PFSK-1 (cell line): ENCODE measurements around the gene SEC24C. TPM values are rescaled to one million over a fixed set of nuclear protein-coding genes. Genes with fewer than 3 reads are reported as not detected.
"Not testable (repeated sequence)": the region's sequence is repeated elsewhere in the genome, so short reads cannot be mapped to it uniquely, and the experiment has no call there.

ENCODE experiments used
- FOXP2 ChIP-seq: optimal IDR thresholded peaks from 2 replicates; pipeline ENCODE3; 2011; ENCODE audit warnings: borderline replicate concordance, control low read depth, inconsistent platforms; ENCODE audit not compliant: insufficient read depth; ENCODE audit errors: extremely low read length, extremely low read depth
- POLR2AphosphoS5 ChIP-seq: IDR thresholded peaks from 2 replicates; pipeline ENCODE4 v1.6.1; 2012; ENCODE audit warnings: low read depth, mild to moderate bottlenecking, control low read depth, low read length, moderate library complexity
- SIN3A ChIP-seq: IDR thresholded peaks from 2 replicates; pipeline ENCODE4 v1.6.1; 2012; ENCODE audit warnings: mild to moderate bottlenecking, low read length, moderate library complexity, borderline replicate concordance; ENCODE audit not compliant: insufficient read depth
- TAF1 ChIP-seq: IDR thresholded peaks from 2 replicates; pipeline ENCODE4 v1.6.1; 2012; ENCODE audit warnings: low read length, control low read depth, borderline replicate concordance; ENCODE audit not compliant: insufficient read depth
- polyA plus RNA-seq: library from polyadenylated mRNA; unstranded; fragments of >200 nt; gene quantifications from one replicate; pipeline ENCODE4 v1.2.1, GENCODE V29; 2012; ENCODE audit warnings: low read depth, missing spikeins; ENCODE audit not compliant: insufficient read length
- TF ChIP-seq, protein P1 (sequence below), 2 experiments: IDR thresholded peaks; 2 replicates each; pipeline versions ENCODE4 v1.6.1 to v1.8.0; 2011 to 2012; ENCODE audit warnings: low read depth in 2 of 2, low read length in 2 of 2, control low read depth in 1 of 2, inconsistent platforms in 1 of 2, mild to moderate bottlenecking in 1 of 2, moderate library complexity in 1 of 2; ENCODE audit not compliant: insufficient read depth in 1 of 2

The SEC24C gene, protein sequence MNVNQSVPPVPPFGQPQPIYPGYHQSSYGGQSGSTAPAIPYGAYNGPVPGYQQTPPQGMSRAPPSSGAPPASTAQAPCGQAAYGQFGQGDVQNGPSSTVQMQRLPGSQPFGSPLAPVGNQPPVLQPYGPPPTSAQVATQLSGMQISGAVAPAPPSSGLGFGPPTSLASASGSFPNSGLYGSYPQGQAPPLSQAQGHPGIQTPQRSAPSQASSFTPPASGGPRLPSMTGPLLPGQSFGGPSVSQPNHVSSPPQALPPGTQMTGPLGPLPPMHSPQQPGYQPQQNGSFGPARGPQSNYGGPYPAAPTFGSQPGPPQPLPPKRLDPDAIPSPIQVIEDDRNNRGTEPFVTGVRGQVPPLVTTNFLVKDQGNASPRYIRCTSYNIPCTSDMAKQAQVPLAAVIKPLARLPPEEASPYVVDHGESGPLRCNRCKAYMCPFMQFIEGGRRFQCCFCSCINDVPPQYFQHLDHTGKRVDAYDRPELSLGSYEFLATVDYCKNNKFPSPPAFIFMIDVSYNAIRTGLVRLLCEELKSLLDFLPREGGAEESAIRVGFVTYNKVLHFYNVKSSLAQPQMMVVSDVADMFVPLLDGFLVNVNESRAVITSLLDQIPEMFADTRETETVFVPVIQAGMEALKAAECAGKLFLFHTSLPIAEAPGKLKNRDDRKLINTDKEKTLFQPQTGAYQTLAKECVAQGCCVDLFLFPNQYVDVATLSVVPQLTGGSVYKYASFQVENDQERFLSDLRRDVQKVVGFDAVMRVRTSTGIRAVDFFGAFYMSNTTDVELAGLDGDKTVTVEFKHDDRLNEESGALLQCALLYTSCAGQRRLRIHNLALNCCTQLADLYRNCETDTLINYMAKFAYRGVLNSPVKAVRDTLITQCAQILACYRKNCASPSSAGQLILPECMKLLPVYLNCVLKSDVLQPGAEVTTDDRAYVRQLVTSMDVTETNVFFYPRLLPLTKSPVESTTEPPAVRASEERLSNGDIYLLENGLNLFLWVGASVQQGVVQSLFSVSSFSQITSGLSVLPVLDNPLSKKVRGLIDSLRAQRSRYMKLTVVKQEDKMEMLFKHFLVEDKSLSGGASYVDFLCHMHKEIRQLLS
- polyA plus RNA-seq = 38.7 TPM

DNA sequence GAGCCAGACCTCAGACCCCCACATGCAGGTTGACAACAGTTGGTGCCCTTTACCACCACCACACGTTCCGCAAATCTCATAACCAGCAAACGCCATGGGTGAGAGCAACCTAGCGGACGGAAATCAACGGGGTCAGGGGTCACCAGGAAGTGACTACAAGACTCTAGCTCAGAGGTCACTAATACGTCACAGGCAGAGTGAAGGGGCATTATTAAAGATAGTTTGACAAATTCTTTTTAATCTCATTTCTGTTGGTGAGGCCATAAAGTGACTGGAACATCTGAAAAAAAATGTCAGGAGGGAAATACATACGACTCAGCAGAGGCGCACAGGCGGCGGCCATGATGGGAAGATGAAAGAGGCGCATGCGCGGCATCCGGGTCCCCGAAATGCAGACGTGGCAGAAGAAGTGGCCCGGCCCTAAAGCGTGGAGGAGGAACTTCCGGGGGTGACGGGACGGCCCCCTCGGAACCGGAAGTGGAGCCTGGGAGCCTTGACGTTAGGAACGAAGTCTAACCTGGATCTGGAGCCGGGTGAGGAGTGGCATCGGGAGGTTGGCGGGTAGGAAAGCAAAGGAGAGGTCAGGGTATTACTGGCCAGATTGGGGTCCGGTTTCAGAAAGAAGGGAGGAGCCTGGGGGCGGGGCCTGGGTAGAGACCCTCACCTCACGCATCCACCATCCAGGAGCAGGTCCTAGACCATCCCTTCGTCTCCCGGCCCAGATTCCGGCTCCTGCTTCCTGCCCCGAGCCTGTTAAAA, at the start of gene SEC24C:
SEC24C (plus strand) TSS at position 468 of the 759 bp plus-strand sequence. CDS start 2,461 bp downstream, outside the sequence.
- TF ChIP-seq TAF1 (peak; percentile 92; the same call in 1 of the 2 replicates), SIN3A (peak; percentile 63; the same call in 1 of the 2 replicates), FOXP2 (no peak), POLR2AphosphoS5 (peak; percentile 74)
- TF ChIP-seq, protein P1, sequence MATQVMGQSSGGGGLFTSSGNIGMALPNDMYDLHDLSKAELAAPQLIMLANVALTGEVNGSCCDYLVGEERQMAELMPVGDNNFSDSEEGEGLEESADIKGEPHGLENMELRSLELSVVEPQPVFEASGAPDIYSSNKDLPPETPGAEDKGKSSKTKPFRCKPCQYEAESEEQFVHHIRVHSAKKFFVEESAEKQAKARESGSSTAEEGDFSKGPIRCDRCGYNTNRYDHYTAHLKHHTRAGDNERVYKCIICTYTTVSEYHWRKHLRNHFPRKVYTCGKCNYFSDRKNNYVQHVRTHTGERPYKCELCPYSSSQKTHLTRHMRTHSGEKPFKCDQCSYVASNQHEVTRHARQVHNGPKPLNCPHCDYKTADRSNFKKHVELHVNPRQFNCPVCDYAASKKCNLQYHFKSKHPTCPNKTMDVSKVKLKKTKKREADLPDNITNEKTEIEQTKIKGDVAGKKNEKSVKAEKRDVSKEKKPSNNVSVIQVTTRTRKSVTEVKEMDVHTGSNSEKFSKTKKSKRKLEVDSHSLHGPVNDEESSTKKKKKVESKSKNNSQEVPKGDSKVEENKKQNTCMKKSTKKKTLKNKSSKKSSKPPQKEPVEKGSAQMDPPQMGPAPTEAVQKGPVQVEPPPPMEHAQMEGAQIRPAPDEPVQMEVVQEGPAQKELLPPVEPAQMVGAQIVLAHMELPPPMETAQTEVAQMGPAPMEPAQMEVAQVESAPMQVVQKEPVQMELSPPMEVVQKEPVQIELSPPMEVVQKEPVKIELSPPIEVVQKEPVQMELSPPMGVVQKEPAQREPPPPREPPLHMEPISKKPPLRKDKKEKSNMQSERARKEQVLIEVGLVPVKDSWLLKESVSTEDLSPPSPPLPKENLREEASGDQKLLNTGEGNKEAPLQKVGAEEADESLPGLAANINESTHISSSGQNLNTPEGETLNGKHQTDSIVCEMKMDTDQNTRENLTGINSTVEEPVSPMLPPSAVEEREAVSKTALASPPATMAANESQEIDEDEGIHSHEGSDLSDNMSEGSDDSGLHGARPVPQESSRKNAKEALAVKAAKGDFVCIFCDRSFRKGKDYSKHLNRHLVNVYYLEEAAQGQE (IDR thresholded peaks at IDR 0.05; ENCODE audit: insufficient read depth in 1 of 2, low read depth in 2 of 2, low read length in 2 of 2) = peak in 1 of 2 experiments; percentile 53; a peak in 1 of 4 replicates

DNA sequence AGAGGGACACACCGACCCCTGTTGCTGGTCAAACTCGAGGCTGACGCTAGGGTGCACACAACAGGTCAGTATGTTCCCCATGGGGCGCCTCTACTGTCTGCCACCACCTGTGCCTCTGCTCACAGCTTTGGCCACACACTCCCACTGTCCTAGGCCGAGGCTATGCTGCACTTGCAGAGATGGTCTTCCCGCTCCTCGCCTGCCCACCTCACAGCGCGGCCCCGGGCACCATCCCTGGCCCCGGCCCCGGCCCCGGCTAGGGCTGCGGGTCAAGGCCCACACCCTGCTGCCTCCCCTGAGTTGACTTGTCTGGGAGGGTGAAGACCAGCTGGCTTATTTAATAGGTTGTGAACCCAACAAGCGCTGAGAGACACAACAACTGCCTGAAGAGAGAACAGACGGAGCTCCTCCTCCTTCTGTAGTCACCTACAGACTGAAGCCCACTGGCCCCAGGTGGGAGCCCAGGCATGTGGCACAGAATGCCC, 46.5 kb upstream of the SEC24C start, which contains the start of gene AGAP5:
AGAP5 (minus strand) TSS at position 435 of the 485 bp plus-strand sequence; CDS start at position 81, 354 bp downstream.
- TF ChIP-seq SIN3A, POLR2AphosphoS5: not testable (repeated sequence)
- TF ChIP-seq, protein P1 (IDR thresholded peaks at IDR 0.05; ENCODE audit: insufficient read depth in 1 of 2, low read depth in 2 of 2, low read length in 2 of 2) = not testable (repeated sequence)

DNA sequence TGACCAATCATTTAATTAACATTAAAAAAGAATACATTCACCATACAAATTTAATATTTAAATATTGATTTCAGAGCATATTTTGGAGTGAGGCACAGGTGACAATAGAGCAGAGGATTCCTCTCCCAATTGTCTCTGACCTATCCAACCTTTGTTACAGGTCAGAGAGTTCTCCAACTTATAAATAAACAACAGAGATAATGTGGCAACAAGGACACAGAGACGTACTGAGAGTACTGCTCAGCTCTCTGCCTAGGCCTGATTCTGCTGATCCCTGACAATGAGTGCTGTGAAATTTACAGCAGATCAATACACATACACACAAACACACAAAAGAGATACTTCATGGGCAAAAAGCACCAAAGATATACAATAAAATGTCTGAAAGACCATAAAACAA, 27.9 kb upstream of the SEC24C start:
- no peak for TF ChIP-seq SIN3A
- TF ChIP-seq TAF1 = no peak
- no peak for TF ChIP-seq POLR2AphosphoS5
- TF ChIP-seq, protein P1 (IDR thresholded peaks at IDR 0.05; ENCODE audit: insufficient read depth in 1 of 2, low read depth in 2 of 2, low read length in 2 of 2) = no peak
- no peak for TF ChIP-seq FOXP2

DNA sequence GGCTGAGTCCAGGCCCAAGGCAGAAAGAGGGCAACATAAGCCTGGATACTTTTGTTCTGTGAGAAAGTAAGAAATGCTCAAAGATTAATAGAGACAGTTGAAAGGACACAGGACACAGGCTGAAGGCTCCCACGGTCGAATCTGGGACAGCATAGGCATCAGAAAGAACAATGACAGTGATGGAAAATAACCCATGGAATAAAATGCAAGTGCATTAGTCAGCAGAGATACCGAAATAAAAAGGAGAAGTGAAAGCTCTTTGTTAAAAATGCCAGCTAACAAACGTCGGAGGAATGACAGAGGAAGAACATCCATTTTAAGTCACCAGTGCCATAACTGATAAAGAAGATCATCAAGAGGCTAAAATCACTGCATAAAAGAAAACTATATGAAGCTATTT, 26.6 kb upstream of the SEC24C start:
- TF ChIP-seq TAF1 = no peak
- TF ChIP-seq POLR2AphosphoS5 = no peak
- no peak for TF ChIP-seq FOXP2
- TF ChIP-seq, protein P1 (IDR thresholded peaks at IDR 0.05; ENCODE audit: insufficient read depth in 1 of 2, low read depth in 2 of 2, low read length in 2 of 2) = no peak
- no peak for TF ChIP-seq SIN3A
